ENCODE data around the gene PLCH1. TPM values are rescaled to one million over a fixed set of nuclear protein-coding genes. Genes with fewer than 3 reads are reported as not detected.

Gene PLCH1
- total and polyA plus RNA-seq, 2 of the 13 experiments (the other 11 are each of a cell fraction or from before 2014, with no cell fraction given) = 2.0 to 3.0 TPM

GRCh38 chr3:155424323-155424710, 320.6 kb downstream of the PLCH1 start (continued):
- TF ChIP-seq HNF1A (IDR thresholded peaks at IDR 0.05; ENCODE audit: low read depth) (no peak), HNF1A (CRISPR knock-in tag; IDR thresholded peaks at IDR 0.05; ENCODE audit: borderline replicate concordance) (no peak), HNRNPLL (IDR thresholded peaks at IDR 0.05; ENCODE audit: low read depth, low read length, poor library complexity, severe bottlenecking) (no peak), ZNF577 (CRISPR knock-in tag; IDR thresholded peaks at IDR 0.05; ENCODE audit: borderline replicate concordance, low read depth) (no peak), ZNF704 (CRISPR knock-in tag; IDR thresholded peaks at IDR 0.05; ENCODE audit: borderline replicate concordance) (no peak), ZNF446 (CRISPR knock-in tag; IDR thresholded peaks at IDR 0.05) (no peak), ZNF616 (CRISPR knock-in tag; IDR thresholded peaks at IDR 0.05; ENCODE audit: low read depth) (no peak), AHR (CRISPR knock-in tag; IDR thresholded peaks at IDR 0.05) (no peak), CHD4 (IDR thresholded peaks at IDR 0.05; ENCODE audit: borderline replicate concordance, low read length) (no peak), ZNF547 (CRISPR knock-in tag; IDR thresholded peaks at IDR 0.05) (no peak), ELK4 (CRISPR knock-in tag; IDR thresholded peaks at IDR 0.05; ENCODE audit: borderline replicate concordance) (no peak)

Data from HepG2 (cell line).